ENCODE measurements around the gene FAM171A1.
"Not testable (repeated sequence)": the region's sequence is repeated elsewhere in the genome, so short reads cannot be mapped to it uniquely, and the experiment has no call there.

Gene FAM171A1

DNA sequence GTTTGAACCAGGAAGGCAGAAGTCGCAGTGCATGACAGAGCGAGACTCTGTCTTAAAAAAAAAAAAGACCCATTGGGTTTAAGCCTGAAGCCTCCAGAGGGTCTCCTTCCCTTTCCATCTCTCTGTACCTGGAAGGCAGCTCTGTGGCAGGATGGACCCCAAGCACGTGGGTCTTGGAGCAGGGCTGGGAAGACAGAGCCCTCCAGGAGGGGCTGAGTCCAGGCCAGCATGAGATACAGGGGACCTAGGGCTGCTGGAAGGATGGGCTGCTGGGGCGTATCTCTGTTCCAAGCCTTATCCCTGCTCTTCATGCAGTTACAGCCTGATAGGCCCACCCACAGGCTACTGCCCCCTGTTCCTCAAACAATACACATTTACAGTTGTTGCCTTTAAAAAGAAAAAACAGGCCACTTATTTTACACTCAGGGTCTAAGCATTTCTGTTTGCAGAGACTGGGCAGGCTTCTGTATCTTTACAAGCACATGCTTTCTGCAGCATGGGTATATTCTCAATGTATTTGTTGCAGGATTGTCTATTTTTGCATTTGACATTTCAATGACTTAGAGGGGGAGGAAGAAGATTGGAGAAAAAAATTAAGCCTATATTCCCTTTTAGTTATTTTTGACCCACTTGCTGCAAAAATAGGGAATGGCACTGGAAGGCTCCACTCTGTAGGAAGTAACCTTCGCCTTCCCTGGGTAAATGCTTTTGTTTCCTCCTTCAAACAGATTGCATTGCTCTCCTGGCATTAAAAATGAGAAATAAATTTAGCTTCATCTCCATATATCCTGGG is 60.1 kb downstream of the FAM171A1 start:
- TF ChIP-seq ZFX (IDR thresholded peaks at IDR 0.05; ENCODE audit: borderline replicate concordance) = no peak
- TF ChIP-seq, protein P1, sequence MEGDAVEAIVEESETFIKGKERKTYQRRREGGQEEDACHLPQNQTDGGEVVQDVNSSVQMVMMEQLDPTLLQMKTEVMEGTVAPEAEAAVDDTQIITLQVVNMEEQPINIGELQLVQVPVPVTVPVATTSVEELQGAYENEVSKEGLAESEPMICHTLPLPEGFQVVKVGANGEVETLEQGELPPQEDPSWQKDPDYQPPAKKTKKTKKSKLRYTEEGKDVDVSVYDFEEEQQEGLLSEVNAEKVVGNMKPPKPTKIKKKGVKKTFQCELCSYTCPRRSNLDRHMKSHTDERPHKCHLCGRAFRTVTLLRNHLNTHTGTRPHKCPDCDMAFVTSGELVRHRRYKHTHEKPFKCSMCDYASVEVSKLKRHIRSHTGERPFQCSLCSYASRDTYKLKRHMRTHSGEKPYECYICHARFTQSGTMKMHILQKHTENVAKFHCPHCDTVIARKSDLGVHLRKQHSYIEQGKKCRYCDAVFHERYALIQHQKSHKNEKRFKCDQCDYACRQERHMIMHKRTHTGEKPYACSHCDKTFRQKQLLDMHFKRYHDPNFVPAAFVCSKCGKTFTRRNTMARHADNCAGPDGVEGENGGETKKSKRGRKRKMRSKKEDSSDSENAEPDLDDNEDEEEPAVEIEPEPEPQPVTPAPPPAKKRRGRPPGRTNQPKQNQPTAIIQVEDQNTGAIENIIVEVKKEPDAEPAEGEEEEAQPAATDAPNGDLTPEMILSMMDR (IDR thresholded peaks at IDR 0.05) = no peak
- no peak overlapping the region for H3K27ac ChIP-seq

DNA sequence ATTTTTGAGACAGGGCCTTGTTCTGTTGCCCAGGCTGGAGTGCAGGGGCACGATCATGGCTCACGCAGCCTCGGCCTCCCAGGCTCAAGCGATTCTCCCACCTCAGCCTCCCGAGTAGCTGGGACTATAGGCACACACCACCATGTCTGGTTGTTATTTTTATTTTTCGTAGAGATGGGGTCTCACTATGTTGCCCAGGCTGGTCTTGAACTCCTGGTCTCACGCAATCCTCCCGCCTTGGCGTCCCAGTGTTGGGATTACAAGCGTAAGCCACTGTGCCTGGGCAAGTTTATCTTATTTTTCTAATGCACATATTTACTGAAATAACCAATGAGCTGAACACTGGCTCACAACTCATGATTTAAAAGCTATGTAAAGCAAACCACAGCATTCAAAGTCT is 61.9 kb downstream of the FAM171A1 start:
- TF ChIP-seq, protein P1 (IDR thresholded peaks at IDR 0.05) = no peak
- no peak for TF ChIP-seq ZFX (IDR thresholded peaks at IDR 0.05; ENCODE audit: borderline replicate concordance)

DNA sequence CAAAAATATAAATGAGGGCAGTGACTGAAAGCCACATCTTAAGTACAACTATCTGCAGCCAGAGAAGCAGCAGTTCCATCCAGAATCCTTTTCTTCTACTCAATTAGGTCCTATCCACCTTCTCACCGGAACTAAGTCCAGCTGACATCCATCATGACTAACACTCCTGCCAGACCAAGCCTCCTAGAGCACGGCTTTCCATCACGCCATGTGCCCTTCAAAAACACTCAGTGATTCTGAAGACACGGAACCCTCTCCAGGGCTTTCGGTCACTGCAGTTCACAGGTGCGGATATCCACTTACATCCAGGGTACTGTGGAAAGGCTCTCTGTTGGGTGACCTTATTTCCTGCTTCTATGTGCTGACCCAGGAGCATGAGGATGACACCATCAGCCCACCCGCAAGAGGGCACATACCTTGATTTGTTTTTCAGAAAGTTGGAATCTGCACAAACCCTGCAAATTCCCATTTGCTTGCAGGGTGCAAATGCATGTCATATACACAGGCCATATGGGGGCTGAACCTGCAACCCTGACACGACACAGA is 64.3 kb downstream of the FAM171A1 start:
- TF ChIP-seq, protein P1 (IDR thresholded peaks at IDR 0.05) = no peak
- TF ChIP-seq ZFX (IDR thresholded peaks at IDR 0.05; ENCODE audit: borderline replicate concordance) = no peak
- H3K27ac ChIP-seq = no peak overlapping the region

More for the DNA sequence above, 61.9 kb downstream of the FAM171A1 start:
- H3K27ac ChIP-seq = no peak overlapping the region

DNA sequence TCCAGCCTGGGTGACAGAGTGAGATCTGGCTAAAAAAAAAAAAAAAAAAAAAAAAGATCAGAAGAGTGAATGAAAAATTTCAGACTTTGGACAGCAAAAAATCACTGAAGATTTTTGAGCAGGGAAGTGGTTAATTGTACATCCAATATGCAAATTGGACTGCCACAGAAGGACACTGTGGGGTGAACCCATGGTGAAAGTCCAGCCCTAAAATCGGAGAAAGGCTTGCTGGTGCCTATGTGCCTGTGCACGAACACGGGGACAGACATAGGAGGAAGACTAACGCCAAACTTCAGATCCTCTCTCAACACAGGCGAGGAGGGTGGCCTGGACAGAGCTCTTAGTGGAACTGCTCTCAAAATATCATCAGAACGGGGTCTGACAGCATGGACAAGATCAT is 65.5 kb downstream of the FAM171A1 start:
- TF ChIP-seq, protein P1 (IDR thresholded peaks at IDR 0.05) = no peak
- no peak for TF ChIP-seq ZFX (IDR thresholded peaks at IDR 0.05; ENCODE audit: borderline replicate concordance)
- no peak overlapping the region for H3K27ac ChIP-seq

DNA sequence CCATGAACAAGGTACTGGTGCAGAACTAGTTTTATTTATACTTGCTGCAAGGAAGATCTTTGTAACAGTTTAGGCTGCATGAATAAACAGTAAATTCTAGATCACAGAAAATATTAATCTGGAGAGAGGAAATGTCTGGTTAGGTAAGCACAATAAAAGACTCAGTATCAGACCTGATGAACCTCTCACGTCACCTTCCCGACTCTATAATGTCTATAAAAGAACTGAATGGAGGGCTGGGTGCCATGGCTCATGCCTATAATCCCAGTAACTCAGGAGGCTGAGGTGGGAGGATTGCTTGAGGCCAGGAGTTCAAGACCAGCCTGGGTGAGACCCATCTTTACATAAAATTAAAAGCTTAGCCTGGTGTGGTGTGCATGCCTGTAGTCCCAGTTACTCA is 65.9 kb downstream of the FAM171A1 start:
- no peak for TF ChIP-seq ZFX (IDR thresholded peaks at IDR 0.05; ENCODE audit: borderline replicate concordance)
- TF ChIP-seq, protein P1 (IDR thresholded peaks at IDR 0.05) = no peak
- H3K27ac ChIP-seq = no peak overlapping the region

DNA sequence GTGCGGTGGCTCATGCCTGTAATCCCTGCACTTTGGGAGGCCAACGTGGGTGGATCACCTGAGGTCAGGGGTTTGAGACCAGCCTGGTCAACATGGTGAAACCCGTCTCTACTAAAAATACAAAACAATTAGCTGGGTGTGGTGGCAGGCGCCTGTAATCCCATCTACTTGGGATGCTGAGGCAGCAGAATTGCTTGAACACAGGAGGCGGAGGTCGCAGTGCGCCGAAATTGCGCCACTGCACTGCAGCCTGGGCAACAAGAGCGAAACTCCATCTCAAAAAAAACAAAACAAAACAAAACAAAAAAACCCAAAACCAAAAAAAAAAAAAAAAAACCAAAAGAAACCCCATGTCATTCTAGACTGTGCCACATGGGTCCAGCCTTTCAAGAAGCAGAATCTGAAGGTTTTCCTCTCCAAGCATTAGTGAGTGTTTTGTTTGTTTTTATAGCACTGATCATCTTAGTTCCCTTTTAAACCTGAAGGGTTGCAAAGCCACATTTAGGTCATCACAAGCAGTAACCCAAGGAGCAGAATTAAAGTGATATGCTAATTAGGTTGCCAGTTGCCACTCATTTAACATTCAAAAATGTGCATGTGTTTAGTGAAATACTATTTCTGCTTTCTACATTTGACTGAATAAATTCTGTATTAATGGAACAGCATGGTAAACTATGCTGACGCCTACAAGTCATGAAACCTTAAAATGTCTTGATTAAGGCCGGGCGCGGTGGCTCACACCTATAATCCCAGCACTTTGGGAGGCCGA is 68.7 kb downstream of the FAM171A1 start:
- not testable (repeated sequence) for H3K27ac ChIP-seq

DNA sequence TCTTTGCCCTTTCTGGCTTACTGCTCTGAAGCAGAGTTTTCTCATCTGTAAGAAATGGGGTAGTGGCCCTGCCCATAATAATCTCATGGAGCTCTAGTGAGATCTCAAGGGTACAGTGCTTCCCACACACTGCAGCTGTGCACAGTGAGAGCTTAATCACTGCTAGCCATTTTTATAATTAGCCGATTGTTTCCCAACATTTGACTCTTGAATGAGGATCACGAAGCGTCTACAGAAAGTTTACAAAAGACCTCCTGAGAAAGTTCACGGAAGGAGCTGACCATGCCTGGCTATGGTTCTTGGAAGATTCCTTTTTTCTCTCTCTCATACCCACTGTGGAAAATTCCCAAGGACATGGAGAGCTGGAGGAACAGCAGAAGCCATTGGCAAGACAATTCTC is 70.4 kb downstream of the FAM171A1 start:
- no peak overlapping the region for H3K27ac ChIP-seq
- TF ChIP-seq, protein P1 (IDR thresholded peaks at IDR 0.05) = no peak
- no peak for TF ChIP-seq ZFX (IDR thresholded peaks at IDR 0.05; ENCODE audit: borderline replicate concordance)
